Thoracic aorta endothelial cell (primary cell): ENCODE results near the gene MS4A3. TPM values are rescaled to one million over a fixed set of nuclear protein-coding genes. Genes with fewer than 3 reads are reported as not detected.

ENCODE experiments used
- total RNA-seq: library from RNA; depleted of rRNA; stranded (reverse); fragments of >200 nt; gene quantifications from 2 replicates; pipeline ENCODE4 v1.2.3, GENCODE V29; 2012

MS4A3 gene
- total RNA-seq = not detected in 2 replicates

GRCh38 chr11:60056349-60056969, at the start of gene MS4A3:
TSS of gene MS4A3 (plus strand) at chr11:60056665. CDS start at chr11:60061161, 4,496 bp downstream.

GRCh38 chr11:60016881-60017280, 39.6 kb upstream of the MS4A3 start, which contains the start of gene OOSP4B:
TSS of gene OOSP4B (plus strand) at chr11:60017181.

DNA sequence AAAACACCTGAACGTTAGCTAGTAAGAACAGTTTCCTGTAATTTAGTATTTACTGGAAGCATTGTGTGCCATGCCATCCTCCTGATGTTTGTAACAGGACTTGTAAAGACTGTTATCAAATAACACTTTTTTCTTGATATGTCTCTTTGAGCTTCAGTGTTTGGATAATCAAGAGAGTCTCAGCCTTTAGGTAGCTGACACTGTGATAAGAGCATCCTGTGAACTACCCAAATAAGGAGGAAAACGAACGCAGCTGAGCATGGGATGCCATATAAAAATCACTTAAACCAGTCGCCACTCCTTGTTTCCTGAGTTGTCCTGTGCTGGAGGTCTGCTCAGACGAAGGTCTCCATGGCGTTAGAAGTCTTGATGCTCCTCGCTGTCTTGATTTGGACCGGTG, 16.4 kb upstream of the MS4A3 start, which contains the start of gene OOSP2:
Gene OOSP2 (plus strand): TSS at position 301 of the 400 bp plus-strand sequence. CDS start 51 bp downstream, at position 352.

GRCh38 chr11:60088364-60088763, 31.9 kb downstream of the MS4A3 start, which contains the start of gene MS4A2:
TSS of gene MS4A2 (plus strand) at chr11:60088664. CDS start at chr11:60088766, 102 bp downstream.

Other genes starting within 250 kb of the MS4A3 start
- gene MRPL16, start 245.9 kb upstream of the MS4A3 start, total RNA-seq = 52.3 and 52.4 TPM in 2 replicates
- not detected in 2 replicates for gene CBLIF, start 211.2 kb upstream of the MS4A3 start, total RNA-seq
- gene TCN1, start 190.2 kb upstream of the MS4A3 start, total RNA-seq = not detected in 2 replicates
- gene OOSP3, start 177.9 kb upstream of the MS4A3 start, total RNA-seq = not detected in 2 replicates
- gene OOSP1, start 118.2 kb upstream of the MS4A3 start, total RNA-seq = not detected in 2 replicates
- not detected in 2 replicates for gene OOSP4A, start 92.6 kb upstream of the MS4A3 start, total RNA-seq
- gene OOSP4B, start 39.5 kb upstream of the MS4A3 start, total RNA-seq = not detected in 2 replicates
- not detected in 2 replicates for gene OOSP2, start 16.3 kb upstream of the MS4A3 start, total RNA-seq
- not detected in 2 replicates for gene MS4A2, start 32.0 kb downstream of the MS4A3 start, total RNA-seq
- 0.40 and 0.65 TPM in 2 replicates for gene MS4A6A, start 126.4 kb downstream of the MS4A3 start, total RNA-seq
- not detected in 2 replicates for gene MS4A4E, start 186.5 kb downstream of the MS4A3 start, total RNA-seq
- not detected in 2 replicates for gene MS4A4A, start 224.0 kb downstream of the MS4A3 start, total RNA-seq